Stimulated activated CD4-positive, alpha-beta T cell treated with anti-CD3 and anti-CD28 coated beads, Interleukin-2, amount 100 ng/mL, for 24 hours (primary cell): ENCODE results near the gene N4BP3.
"Not testable (repeated sequence)": the region's sequence is repeated elsewhere in the genome, so short reads cannot be mapped to it uniquely, and the experiment has no call there.

Experiments used
- DNase-seq, 2 donors: peaks; one replicate each; pipeline ENCODE4 v3.0.0-alpha.2; 2020

Gene N4BP3

DNA sequence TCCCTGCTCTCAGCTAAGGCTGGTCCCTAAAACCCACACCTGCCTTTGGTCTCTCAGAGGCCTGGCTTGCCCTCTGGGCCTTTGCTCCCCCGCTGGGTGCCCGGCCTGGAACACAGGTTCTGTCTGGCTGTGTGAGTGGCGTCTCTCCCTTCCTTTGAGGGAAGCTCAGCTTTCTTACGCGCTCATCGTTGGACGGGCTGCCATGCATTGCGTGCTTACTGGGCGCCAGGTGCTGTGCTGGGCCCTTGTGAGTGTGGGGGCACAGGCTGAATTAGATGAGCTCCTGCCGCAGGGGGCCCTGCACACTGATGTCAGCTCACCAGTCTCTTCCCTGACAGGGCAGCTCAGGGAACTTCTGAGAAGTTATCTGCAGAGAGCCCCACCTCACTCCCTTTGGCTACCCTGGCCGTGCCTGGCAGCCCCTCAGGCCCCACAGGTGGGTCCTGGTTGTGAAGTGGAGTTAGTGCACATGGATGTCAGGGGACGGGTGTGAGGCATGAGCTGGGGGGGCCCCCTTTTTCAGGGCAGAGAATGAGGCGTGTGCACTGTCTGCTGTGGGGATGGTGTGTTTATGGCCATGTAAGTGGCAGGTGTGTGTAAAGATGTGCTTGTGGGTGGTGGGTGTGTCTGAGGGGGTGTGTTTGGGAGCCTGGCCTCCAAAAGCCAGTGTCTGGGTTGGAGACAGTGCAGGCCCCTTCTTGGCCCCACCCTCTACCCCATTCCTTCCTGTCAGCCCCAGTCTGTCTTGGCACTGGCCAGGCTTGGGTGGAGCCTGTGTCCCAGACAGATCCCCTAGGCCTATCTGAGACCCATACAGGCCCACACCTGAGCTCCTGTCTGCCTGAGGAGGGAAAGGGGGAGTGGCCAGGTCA lies 10.0 kb downstream of the N4BP3 start:
- DNase-seq: no peak

DNA sequence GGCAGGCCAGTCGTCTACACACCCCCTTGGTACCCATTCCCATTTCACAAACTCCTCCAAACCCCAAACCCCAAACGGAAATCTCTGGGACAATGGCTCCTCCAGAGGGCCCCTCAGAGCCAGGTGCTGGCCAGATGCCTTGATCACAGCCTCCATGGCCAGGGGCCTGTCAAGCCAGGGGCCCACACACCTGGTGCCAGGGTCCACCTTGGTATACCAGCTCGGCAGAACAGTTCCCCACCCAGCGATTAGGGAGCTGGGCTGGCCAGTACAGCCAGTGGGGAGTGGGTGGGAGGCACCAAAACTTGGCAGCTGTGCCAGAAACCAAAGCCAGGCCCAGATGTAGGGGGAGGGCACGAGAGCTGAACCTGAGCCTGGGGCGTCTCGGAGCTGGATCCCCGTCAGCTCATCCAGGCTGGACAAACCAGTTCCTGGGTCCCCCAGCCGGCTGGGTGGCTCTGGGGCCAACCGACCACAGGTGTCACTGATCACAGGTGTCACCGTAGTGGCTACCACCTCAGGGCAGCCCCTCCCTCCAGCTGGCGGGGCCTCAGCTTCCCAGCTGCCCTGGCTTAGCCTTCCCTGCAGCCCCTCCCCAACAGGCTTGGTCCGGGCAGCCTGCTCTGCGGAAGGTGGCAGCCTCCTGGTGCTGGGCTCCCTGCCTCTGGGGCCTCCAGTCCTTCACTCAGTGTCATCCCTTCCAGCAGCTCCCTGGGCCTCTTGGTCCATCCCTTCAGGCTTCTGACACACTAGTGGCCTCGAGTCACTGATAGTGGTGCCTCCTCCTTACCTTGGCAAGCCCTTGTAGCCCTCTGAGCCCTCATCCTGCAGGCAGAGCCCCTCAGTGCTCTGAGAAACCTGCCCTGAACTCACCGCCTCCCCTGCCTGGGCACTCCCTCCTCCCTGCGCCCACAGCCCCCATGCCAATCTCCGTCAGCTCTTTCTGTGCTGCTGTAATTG lies 10.9 kb downstream of the N4BP3 start:
- no peak for DNase-seq

DNA sequence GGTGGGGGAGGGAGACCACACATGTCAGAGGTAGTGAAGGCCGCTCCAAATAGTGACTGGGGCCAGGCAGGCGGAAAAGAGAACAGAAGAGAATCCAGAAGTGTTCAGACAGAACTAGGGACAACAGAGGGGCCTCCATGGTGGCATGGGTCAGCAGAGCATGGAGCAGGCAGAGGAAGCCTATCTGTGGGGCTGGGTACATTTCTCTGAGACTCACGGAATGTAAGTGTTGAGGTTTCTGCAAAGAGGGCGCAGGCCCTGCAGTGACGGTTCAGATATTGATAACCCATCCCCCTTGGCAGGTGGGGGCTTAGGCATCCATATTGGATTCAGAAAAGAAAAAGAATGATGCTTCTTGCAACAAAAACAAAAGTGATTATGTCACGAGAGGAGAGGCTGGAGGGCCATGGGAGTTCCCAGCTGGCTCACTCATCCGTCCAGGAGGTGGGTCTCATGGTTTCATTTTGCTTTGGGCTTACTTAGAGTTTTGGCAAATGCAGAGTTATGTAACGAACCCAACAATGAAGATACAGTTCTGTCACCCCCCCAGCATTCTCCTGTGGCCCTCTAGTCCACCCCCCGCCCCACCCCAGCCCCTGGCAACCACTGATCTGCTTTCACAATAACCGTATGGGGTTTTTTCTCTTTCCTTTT lies 12.0 kb downstream of the N4BP3 start:
- DNase-seq: no peak

DNA sequence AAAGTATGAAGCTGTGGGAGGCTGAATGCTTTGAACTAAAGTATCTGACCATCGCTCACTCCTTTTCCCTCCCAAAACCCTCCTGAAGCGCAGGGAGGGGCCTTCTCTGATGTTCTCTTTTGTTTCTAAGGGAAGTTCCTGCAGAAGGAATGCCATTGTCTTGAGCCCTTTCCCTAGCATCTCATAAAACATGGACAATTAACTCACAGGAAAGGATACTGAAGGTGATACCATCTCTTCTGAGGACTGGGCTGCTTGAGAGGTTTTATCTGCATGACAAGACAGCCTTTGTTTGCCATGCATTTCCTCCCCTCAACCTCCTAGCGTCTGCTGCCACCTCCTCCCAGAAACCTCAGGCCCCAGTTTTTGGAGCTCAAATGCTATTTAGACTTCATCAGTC lies 13.2 kb downstream of the N4BP3 start:
- DNase-seq: no peak

DNA sequence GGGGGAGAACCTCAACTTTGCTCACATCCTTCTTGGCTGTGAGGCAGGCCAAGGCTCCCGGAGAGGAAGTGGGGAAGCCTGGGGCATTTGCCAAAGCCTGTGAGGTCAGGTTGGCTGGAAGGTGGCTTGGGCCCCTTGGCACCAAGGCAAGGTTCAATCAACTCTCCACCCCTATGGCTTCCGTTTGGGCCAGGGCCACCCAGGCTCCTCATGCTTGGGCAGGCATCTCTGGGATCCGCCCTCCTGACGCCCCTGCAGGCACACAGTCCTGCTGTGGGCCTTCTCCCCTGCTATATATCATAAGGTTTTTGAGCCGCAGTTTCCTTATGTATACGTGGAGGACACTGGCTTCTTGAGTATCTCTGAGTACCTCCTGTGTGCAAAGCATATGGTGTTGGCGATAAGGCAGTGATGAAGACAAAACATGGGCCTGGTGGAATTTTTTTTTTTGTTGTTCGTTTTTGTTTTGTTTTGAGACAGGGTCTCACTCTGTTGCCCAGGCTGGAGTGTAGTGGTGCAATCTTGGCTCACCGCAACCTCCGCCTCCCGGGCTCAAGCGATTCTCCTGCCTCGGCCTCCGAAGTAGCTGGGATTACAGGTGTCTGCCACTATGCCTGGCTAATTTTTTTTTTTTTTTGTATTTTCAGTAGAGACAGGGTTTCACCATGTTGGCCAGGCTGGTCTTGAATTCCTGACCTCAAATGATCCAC lies 14.1 kb downstream of the N4BP3 start:
- DNase-seq: not testable (repeated sequence)

DNA sequence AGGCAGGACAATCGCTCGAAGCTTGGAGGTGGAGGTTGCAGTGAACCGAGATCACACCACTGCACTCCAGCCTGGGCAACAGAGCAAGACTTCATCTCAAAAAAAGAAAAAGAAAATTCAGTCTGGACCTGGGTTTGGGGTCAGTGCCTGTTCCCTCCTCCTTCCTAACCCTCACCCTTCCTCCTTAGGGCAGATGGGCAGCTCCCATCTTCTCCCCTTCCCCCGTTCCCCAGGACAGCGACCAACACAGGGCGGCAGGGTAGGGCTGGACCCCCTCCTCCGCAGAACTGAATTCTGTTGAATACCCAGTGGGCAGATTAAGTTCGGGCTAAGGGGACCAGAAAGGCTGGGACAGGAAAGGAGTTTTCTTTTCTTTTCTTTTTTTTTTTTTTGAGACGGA lies 16.0 kb downstream of the N4BP3 start:
- no peak for DNase-seq

DNA sequence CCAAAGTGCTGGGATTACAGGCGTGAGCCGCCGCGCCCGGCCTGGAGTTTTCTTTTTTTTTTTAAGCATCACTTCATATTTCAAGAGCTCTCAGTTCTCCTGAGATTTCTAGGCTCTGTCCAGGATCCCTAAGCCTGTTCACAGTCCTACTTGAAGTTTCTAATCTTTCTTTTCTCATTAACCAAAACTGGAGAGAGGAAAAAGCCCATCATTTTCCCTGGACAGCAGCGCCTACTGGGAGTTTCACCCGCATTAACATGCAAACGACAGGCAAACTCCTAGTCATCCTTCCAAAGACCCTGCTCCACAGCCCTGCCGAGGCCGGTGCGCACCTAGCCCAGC lies 16.9 kb downstream of the N4BP3 start:
- DNase-seq: not testable (repeated sequence)

DNA sequence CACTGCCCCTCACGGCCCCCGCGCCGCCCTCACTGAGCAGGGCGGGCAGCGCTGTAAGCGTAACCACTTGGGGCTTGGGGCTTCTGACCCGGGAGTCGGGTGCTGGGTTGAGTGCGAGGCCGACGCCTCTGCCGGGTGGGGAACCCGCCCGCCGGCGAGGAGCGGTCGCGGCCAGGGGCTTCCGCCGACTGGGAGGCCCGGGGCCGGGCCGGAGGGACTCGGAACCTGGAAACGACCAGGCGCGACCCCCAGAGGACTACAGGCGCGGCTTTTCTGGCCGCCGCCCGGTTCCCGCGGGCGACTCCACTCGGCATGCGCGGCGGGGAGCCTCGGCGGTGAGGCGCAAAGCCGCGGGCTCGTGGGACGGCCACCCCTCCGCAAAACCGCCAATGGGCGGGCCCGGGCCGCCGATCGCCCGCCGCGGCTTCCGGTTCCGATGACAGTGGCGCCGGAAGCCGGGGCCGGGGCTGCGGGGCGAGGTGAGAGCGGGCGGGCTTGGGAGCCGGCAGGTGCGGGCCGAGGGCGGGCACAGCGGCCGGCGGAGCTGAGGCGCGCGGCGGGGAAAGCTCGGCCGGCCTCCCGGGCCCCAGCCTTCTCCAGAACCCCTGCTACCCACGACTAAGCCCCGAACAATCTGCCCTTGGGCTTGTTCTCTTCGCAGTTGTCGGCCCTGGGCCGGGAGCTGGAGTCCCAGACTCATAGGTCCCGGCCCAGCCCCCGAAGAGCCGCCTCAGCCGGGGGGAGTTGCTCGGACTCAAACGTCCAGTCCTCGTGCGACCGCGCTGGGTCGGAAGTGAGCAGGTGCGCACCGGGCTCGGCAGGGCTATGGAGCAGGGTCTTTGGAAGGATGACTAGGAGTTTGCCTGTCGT lies 17.5 kb downstream of the N4BP3 start, which contains the start of gene RMND5B:
Gene RMND5B (plus strand): TSS at position 439 of the 870 bp plus-strand sequence. CDS start 7,106 bp downstream, outside the sequence.
- DNase-seq: peak; percentile 85 to 89

DNA sequence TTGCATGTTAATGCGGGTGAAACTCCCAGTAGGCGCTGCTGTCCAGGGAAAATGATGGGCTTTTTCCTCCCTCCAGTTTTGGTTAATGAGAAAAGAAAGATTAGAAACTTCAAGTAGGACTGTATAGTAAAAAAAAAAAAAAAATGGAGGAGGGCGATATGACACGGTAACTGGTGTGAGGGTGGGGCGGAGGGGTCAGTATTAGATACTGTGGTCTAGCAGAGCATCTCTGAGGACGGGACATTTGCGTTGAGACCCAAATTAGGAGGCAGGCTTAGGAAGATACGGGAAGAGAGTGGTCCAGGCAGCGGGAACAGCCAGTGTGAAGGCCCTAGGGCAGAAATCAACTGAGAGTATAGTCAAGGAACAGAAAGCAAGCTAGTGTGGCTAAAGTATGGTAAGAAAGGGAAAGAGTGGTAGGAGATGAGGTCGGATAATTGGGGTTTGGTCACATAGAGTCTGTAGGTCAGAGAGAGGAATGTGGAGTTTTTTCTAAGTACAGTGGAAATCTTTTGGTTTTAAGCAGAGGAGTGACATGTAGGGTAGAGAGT lies 18.2 kb downstream of the N4BP3 start:
- no peak for DNase-seq

DNA sequence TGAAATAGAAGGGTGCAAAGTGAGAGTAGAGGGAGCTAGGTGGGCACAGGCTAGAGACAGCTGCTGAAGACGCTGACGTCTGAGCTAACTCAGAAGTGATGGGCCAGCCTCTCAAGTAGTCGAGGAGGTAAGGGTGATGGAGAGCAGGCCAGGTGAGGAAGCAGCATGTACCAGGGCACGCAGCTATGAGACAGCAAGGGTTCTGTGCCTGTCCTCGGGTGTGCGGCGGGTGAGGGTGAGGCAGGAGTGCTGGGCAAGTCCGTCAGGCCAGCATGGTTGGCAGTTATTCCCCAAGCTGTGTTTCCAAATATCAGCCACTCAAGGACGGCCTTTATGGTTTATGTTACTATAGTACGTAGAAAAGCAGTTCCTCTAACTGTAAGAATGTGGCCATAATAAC lies 23.7 kb downstream of the N4BP3 start:
- no peak for DNase-seq

DNA sequence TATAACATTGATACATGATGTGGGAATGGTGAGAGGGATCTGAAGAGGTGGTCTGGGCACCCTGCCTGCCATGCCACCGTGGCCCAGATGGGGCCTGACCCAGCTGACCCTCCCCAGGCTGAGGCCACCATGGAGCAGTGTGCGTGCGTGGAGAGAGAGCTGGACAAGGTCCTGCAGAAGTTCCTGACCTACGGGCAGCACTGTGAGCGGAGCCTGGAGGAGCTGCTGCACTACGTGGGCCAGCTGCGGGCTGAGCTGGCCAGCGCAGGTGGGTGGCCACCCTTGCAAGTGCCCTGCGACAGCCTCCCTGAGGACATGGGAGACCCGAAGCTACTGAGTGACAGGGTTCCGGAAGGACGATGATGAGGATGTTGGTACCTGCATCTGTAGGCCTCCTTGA lies 24.7 kb downstream of the N4BP3 start:
- no peak for DNase-seq

DNA sequence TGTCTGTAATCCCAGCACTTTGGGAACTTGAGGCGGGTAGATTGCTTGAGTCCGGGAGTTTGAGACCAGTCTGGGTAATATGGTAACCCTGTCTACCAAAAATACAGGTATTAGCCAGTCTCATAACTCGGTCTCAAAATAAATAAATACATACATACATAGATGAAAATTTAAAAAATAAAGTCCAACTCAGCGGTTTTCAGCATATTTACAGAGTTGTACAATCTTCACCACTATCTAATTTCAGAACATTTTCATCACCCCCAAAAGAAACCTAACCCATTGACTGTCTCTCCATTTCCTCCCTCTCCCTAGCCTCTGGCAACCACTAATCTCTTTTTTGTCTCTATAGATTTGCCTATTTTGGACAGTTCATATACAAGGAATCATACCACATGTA lies 28.2 kb downstream of the N4BP3 start:
- DNase-seq: no peak

DNA sequence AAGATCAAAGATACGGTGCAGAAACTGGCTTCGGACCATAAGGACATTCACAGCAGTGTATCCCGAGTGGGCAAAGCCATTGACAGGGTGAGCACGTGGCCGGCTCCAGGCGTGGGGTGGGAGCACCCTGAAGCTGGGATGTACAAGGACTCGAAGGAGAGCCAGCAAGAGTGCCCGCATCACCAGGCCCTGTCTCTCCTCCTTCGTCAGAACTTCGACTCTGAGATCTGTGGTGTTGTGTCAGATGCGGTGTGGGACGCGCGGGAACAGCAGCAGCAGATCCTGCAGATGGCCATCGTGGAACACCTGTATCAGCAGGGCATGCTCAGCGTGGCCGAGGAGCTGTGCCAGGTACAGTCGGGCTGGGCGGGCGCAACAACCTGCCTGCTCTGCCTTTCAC lies 29.3 kb downstream of the N4BP3 start:
- no peak for DNase-seq

DNA sequence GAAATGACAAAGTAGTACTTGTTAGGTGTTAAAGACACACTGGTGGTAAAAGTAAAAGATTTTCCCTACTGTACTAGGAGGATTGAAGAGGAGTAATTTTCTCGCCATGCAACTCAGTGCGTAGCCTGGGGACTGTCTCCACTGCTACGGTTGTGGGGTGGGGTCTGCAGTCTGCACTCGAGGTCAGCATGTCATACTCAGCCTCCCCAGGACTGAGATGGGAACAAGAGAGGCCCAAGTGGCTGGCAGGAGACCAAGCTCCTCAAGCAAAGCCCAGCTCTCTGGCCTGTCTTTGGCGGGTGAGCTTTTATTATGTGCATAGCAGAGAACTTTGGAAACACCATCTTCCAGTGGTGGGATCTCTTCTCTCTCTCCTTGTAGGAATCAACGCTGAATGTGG lies 29.9 kb downstream of the N4BP3 start:
- no peak for DNase-seq

DNA sequence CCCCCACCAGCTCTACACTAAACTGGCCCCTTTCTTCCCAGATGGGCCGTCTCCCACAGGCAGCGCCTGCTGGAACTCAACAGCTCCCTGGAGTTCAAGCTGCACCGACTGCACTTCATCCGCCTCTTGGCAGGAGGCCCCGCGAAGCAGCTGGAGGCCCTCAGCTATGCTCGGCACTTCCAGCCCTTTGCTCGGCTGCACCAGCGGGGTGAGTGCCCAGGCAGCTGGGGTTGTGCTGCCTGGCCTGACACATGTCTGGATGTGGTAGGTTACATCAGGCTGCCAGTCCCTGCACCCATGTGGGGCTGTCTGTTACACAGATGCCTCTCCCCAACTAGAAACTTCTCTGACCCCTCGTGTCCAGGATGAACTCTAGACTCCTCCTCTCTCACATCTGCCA lies 30.6 kb downstream of the N4BP3 start:
- DNase-seq: no peak

DNA sequence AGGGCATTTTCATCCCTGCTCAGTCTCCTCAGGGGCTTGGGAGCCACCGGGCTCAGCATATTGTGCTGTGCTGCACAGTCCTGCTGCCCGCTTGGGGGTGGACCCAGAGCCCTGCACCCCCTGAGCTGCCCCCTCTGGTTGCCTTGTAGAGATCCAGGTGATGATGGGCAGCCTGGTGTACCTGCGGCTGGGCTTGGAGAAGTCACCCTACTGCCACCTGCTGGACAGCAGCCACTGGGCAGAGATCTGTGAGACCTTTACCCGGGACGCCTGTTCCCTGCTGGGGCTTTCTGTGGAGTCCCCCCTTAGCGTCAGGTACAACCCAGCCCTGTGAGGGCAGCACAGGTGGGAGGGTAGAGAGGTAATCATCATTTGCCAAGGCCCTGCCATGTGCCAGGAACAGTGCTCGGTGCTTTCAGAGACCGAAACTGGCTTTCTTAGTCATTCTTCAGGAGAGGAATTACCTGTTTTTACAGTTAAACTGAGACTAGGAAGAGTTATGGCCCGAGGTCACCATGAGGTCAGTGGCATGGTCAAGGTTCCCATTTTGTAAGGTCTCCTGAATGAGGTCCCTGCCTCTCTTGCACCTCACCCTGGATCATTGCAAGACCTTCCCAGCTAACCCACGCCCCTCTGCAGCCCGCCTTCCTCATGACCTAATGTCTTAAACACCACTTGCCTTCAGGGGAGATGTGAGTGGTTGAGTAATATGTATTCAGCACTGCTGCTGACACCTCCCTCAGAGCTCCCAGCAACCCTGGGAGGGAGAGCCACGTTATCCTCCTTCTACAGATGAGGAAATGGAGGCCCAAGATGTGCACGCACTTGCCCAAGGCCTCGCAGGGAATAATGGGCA lies 32.9 kb downstream of the N4BP3 start:
- DNase-seq: peak; percentile 74 to 77

DNA sequence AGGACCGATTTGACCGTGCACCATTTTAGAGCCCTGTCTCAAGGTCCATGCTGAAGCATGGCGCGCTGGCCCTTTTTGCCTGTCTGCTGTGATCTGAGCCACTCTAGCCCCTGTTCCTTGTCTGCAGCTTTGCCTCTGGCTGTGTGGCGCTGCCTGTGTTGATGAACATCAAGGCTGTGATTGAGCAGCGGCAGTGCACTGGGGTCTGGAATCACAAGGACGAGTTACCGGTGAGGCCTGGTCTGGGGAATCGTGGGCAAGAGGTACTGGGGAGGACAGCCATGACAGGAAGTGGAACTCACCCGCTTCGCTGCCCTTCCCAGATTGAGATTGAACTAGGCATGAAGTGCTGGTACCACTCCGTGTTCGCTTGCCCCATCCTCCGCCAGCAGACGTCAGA lies 34.1 kb downstream of the N4BP3 start:
- no peak for DNase-seq

DNA sequence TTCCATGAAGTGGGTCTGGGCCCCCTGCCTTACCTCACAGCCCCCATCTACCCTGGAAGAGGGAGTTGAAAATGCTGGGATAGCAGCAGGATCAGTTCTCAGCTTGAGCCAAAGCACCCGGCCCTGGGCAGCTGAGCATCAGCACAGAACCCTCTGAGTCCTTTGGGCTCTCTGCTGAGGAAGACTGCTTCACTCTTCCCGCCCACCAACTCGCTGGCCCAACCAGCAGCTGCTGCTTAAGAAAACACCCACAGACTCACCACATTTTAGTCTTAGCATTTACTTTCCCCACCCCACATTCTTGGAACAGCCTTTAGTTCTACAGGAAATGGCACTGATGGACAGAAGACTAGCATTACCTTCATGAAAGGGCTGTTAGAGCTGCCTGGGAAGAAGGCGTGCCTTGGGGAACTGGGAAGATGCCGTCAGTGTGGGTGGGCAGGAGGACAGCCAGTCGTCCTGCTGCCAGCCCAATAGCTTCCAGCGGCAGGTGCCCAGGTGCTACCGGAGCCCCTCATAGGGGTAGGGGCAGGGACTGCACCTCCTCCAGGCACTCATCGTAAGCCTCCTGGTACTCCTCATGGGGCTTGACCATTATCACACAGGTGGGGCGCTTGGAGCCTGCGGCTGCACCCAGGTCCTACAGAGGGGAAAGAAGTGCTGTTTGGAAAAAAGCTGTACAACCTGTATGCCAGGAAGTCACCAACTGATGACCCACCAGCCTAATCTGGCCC lies 36.0 kb downstream of the N4BP3 start:
- no peak for DNase-seq

DNA sequence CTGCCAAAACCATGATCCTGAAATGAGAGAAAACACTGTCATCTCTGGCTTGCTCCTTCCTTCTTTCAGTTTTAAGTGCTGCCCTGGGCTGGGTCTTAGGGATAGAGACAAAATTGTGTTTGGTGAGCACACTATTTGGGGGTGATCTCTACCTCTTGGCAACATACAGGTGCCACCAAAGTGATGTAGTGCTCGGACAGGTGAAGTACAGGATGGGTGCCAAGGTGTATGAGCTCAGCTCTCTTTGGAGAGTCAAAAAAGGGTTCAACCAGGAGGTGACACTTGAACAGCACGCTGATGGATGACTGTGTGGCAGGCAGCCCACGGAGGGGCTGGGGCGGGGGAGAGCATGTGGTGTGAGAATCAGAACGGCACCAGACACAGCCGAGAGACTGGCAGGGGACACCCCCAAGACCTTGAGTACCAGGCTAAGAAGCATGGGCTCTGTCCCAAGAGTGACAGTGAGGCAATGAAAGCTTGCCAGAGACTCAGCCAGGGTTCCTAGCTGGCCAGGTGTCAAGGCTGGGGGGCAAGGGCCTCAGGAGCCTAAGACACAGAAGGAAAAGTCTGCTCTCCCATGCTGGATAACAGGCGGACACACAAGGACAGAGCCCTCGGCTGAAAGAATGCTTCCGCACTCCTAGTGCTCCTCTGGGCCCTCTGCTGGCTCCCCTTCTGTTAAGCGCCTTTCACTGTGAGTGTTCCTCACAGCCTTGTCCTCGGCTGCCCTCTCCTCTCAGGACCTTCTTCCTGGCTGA lies 37.8 kb downstream of the N4BP3 start:
- no peak for DNase-seq
